Measurements from ENCODE around the gene ZKSCAN8.

DNA sequence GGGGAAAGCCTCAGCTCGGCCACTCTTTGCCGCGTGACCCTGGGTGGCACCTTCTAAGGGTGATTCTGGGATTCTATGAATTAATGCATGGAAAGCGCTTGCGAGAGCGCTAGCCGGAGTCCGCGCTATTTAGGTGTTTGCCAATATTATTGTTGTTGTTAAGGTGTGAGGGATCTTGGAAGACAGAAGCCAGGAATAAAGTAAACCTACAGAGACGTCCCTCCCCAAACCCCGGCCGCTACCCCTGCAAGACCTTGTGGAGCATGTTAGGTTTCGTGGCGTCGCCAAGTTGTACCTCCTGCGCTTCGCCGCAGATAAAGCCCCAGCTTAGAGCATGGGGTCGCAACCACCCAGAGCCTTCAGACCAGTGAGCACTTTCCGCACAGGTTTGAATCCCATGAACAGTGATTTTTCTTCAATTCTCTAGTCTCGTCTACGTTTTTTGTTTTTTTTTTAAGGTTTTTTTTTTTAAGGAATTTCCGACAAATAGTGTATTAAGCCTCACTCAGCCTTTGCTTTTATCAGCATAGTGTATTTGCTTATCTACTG lies 66.5 kb downstream of the ZKSCAN8 start:
- TF ChIP-seq, protein P1, sequence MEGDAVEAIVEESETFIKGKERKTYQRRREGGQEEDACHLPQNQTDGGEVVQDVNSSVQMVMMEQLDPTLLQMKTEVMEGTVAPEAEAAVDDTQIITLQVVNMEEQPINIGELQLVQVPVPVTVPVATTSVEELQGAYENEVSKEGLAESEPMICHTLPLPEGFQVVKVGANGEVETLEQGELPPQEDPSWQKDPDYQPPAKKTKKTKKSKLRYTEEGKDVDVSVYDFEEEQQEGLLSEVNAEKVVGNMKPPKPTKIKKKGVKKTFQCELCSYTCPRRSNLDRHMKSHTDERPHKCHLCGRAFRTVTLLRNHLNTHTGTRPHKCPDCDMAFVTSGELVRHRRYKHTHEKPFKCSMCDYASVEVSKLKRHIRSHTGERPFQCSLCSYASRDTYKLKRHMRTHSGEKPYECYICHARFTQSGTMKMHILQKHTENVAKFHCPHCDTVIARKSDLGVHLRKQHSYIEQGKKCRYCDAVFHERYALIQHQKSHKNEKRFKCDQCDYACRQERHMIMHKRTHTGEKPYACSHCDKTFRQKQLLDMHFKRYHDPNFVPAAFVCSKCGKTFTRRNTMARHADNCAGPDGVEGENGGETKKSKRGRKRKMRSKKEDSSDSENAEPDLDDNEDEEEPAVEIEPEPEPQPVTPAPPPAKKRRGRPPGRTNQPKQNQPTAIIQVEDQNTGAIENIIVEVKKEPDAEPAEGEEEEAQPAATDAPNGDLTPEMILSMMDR (IDR thresholded peaks at IDR 0.05; ENCODE audit: insufficient read depth, low read depth, low read length): no peak
- no peak for TF ChIP-seq EZH2 (IDR thresholded peaks at IDR 0.05; ENCODE audit: insufficient read depth, low read length)
